Neuron (in vitro differentiated cells): ENCODE measurements around the gene TEKT5.
"Not testable (repeated sequence)": the region's sequence is repeated elsewhere in the genome, so short reads cannot be mapped to it uniquely, and the experiment has no call there.

Experiments
- H2AFZ ChIP-seq: one replicate; pipeline ENCODE4 v1.6.1; 2013; ENCODE audit warnings: low read depth, mild to moderate bottlenecking, inconsistent platforms, low read length, moderate library complexity
- H3K27me3 ChIP-seq: one replicate; pipeline ENCODE4 v1.6.1; 2013; ENCODE audit warnings: low read length; ENCODE audit not compliant: insufficient read depth
- H3K36me3 ChIP-seq: one replicate; pipeline ENCODE4 v1.6.1; 2013; ENCODE audit warnings: low read length; ENCODE audit not compliant: insufficient read depth
- H3K4me1 ChIP-seq: one replicate; pipeline ENCODE4 v1.6.1; 2013; ENCODE audit warnings: low read length; ENCODE audit not compliant: insufficient read depth
- H3K4me3 ChIP-seq: 2 replicates; pipeline ENCODE4 v1.5.1; 2013; ENCODE audit warnings: mild to moderate bottlenecking, low read length, moderate library complexity
- H3K9me3 ChIP-seq: one replicate; pipeline ENCODE4 v1.6.1; 2013; ENCODE audit warnings: low read length

TEKT5 gene

DNA sequence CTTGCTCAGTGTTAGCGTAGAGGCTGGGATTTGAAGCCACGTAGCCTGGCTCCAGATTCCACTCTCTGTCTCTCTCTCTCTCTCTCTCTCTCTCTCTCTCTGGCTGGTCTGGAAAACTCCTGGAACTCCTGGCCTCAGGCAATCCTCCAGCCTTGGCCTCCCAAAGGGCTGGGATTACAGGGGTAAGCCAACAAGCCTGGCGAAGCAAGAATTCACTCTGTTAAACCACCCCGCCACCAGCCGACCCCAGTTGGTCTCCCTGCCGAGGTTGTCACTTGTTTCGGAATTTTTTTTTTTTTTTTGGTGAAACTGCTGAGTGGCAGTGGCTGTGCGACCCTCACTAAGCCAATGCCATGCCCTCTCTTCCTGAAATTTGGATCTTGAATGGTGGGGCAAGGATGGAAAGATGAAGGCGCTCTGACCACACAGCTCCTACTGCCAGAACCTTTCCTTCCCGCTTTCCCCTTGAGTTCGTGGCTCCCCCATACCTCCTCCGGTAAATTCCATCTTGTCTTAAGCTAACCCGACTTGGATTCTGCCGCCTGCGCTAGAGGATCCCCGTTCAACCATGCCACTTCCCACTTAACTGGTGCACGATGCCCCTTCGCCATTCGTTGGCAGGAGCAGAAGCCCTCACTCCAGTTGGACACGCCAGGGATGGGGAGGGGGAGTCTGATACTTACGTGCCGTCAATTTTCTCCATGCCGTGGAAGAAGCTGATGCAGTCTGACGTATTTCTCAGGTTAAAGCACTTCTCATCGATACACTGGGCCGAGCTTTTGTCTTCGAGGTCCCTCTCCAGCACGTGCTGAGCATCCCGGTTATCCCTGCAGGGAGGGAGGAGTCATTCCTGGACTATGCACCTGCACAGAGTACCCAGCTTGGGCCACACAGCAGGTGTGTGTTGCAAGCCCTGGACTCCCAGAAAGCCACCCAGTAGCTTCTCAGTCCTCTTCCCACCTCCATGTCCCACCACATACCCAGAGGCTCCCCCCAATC, 13.1 kb downstream of the TEKT5 start:
- Histone ChIP-seq H3K4me3 (no peak overlapping the region), H2AFZ (no peak overlapping the region), H3K27me3 (no peaks in the 10 kb centered on the region), H3K36me3 (no peaks in the 10 kb centered on the region), H3K9me3 (no peaks in the 10 kb centered on the region), H3K4me1 (peaks cover 6% of the 10 kb centered on the region)

DNA sequence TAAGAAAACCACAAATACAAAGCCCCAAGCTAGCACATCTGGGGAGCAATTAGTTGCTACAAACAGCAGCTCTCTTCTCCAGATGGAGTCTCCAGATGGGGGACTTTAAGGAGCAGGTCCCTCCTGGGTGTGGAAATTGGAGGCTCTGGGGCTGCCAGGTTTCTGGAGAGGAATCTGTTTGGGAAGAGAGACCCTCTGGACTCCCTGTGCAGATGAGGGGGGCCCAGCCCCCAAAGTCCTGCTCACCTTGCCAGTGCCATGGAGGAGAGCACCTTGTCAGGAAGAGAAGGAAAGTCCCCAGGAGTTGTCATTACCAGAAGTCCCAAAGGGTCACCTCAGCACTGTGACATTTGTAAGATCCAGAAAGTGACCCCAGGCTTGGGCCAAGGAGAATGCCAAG, 14.8 kb downstream of the TEKT5 start:
- Histone ChIP-seq H3K36me3 (no peaks in the 10 kb centered on the region), H3K4me3 (no peak overlapping the region), H3K9me3 (no peaks in the 10 kb centered on the region), H3K27me3 (peaks cover 3% of the 10 kb centered on the region), H2AFZ (no peak overlapping the region), H3K4me1 (peaks cover 6% of the 10 kb centered on the region)

DNA sequence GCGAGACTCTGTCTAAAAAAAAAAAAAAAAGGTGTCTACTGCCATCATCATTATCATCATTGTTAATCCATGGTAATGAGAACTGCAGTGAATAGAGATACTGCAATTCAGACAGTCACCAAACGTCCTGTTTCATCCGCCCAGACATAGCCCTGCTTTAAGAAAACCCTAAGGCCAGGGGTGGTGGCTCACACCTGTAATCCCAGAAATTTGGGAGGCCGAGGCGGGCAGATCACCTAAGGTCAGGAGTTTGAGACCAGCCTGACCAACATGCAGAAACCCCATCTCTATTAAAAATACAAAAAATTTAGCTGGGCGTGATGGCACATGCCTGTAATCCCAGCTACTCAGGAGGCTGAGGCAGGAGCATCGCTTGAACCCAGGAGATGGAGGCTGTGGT, 15.3 kb downstream of the TEKT5 start:
- not testable (repeated sequence) for H3K4me3 ChIP-seq, H3K9me3 ChIP-seq, H3K27me3 ChIP-seq, H3K36me3 ChIP-seq, H3K4me1 ChIP-seq, H2AFZ ChIP-seq

GRCh38 chr16:10678655-10679054, 16.1 kb downstream of the TEKT5 start:
- Histone ChIP-seq H3K27me3 (peaks cover 7% of the 10 kb centered on the region), H3K4me1 (peaks cover 6% of the 10 kb centered on the region), H3K36me3 (no peaks in the 10 kb centered on the region), H3K9me3 (no peaks in the 10 kb centered on the region), H2AFZ (no peak overlapping the region), H3K4me3 (no peak overlapping the region)

DNA sequence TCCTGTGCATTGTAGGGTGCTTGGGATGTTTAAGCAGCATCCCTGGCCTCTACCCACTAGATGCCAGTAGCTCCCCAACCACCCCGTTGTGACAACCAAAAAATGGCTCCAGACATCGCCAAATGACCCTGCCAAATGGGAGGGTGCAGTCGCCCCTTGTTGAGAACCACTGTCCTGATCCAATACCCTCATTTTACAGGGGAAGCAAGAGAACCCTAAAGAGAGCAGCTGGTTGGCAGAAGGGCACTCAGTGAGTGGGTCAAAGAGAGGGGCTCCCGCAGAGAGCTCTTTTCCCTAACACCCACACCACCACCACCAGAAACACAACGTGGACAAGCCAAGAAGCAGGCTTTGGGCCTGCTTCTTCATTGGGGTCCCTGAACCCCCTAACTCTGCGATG, 18.4 kb downstream of the TEKT5 start:
- H3K4me1 ChIP-seq: peaks cover 6% of the 10 kb centered on the region
- H3K9me3 ChIP-seq: no peaks in the 10 kb centered on the region
- no peak overlapping the region for H3K4me3 ChIP-seq
- no peak overlapping the region for H2AFZ ChIP-seq
- peaks cover 7% of the 10 kb centered on the region for H3K27me3 ChIP-seq
- H3K36me3 ChIP-seq: no peaks in the 10 kb centered on the region

GRCh38 chr16:10675861-10676260, 18.9 kb downstream of the TEKT5 start:
- Histone ChIP-seq H3K4me1 (peaks cover 6% of the 10 kb centered on the region), H3K9me3 (no peaks in the 10 kb centered on the region), H3K4me3 (no peak overlapping the region), H2AFZ (no peak overlapping the region), H3K36me3 (no peaks in the 10 kb centered on the region), H3K27me3 (peaks cover 7% of the 10 kb centered on the region)

GRCh38 chr16:10675216-10675615, 19.5 kb downstream of the TEKT5 start:
- no peaks in the 10 kb centered on the region for H3K36me3 ChIP-seq
- H3K4me3 ChIP-seq: no peak overlapping the region
- H2AFZ ChIP-seq: no peak overlapping the region
- H3K4me1 ChIP-seq: peaks cover 6% of the 10 kb centered on the region
- no peaks in the 10 kb centered on the region for H3K9me3 ChIP-seq
- H3K27me3 ChIP-seq: peaks cover 7% of the 10 kb centered on the region

GRCh38 chr16:10671729-10672128, 23.0 kb downstream of the TEKT5 start:
- no peaks in the 10 kb centered on the region for H3K36me3 ChIP-seq
- H3K4me1 ChIP-seq: no peaks in the 10 kb centered on the region
- peaks cover 7% of the 10 kb centered on the region for H3K27me3 ChIP-seq
- no peak overlapping the region for H2AFZ ChIP-seq
- H3K4me3 ChIP-seq: no peak overlapping the region
- H3K9me3 ChIP-seq: no peaks in the 10 kb centered on the region

DNA sequence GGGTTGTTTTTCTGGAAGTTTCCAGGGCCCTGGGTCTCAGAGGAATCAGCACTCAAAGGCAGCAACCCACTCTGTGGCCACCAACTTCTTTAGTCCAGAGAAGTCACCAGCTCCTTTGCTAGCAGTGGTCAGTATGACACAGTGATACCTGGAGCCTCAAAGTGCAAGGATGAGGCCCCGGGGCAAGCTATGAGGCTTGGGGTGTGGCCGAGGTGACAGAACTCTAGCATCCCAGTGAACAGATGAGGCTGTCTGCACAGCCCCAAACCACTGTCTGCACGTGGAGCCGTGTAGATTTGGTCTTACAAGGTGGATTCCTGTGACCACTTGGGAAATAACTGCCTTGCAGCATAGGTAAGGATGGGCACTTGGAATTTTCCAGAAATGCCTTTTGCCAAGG, 24.9 kb downstream of the TEKT5 start:
- H3K4me3 ChIP-seq: no peak overlapping the region
- H3K9me3 ChIP-seq: no peaks in the 10 kb centered on the region
- no peaks in the 10 kb centered on the region for H3K36me3 ChIP-seq
- H3K4me1 ChIP-seq: no peaks in the 10 kb centered on the region
- no peak overlapping the region for H2AFZ ChIP-seq
- H3K27me3 ChIP-seq: peaks cover 4% of the 10 kb centered on the region

DNA sequence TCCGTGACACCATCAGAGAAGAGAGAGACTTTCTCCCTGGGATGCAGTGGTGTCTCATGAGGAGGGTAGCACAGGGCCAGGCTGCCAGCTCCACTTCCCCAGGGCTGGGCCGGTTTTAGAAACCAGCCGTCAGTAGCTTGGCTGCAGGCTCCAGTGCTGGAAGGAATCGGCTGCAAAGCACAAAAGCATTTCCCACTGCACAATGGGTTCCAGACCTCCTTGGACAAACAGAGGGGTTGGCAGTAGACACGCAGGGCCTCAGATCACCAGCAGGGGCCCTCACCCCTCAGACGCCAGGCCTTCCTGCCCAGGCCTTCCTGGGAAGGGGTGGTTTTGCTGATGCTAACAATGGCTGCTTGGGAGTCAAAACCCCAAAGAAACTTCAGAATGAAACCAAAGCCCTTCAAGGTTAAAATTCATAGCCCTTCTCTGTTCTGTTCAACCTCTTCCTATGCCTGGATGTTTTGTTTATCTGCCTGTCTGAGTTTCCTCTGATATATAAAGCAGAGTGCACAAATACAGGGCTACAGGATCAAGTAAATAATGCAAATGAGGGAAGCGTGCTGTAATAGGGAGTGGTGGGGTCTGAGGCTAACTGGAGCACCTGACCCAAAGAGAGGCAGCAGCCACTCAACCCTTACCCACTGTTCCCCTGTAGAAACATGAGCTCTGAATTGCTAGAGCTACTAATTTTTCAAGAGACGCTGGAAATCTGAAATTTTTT, 26.2 kb downstream of the TEKT5 start:
- H3K4me1 ChIP-seq: no peaks in the 10 kb centered on the region
- no peaks in the 10 kb centered on the region for H3K36me3 ChIP-seq
- no peak overlapping the region for H3K4me3 ChIP-seq
- no peaks in the 10 kb centered on the region for H3K27me3 ChIP-seq
- no peaks in the 10 kb centered on the region for H3K9me3 ChIP-seq
- H2AFZ ChIP-seq: no peak overlapping the region

DNA sequence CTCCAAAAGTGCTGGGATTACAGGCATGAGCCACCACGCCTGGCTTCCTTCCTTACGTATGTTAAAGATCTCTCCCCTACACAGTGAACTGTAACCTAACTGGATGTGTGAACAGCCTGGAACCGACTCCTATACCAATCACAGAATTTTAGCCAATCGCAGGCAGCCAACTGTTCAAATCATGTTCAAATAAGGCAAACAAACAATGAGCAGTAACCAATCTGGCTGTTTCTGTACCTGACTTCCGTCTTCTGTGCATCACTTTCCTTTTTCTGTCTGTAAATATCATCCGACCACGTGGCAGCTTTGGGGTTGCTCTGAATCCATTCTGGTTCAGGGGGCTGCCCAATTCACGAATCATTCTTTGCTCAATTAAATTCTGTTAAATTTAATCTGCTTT, 27.5 kb downstream of the TEKT5 start:
- no peaks in the 10 kb centered on the region for H3K36me3 ChIP-seq
- no peaks in the 10 kb centered on the region for H3K27me3 ChIP-seq
- no peaks in the 10 kb centered on the region for H3K9me3 ChIP-seq
- H3K4me1 ChIP-seq: no peaks in the 10 kb centered on the region
- H2AFZ ChIP-seq: no peak overlapping the region
- no peak overlapping the region for H3K4me3 ChIP-seq

DNA sequence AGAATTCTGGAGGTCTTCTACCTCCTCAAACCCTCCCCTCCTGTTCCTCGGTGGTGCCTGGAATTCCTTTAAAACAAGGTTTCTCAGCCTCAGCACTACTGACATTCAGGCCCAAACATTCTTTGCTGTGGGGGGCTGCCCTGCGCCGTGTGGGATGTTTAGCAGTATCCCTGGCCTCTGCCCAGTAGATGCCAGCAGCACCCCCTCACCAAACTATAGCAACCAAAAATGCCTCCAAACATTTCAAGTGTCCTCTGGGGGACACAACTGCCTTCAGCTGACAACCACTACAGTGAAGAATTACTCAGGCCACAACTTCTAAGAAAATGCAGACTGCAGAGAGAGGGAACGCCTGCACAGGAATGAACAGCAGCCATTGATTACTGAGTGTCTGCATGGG, 28.4 kb downstream of the TEKT5 start:
- no peaks in the 10 kb centered on the region for H3K9me3 ChIP-seq
- H3K27me3 ChIP-seq: no peaks in the 10 kb centered on the region
- H3K4me1 ChIP-seq: no peaks in the 10 kb centered on the region
- no peak overlapping the region for H2AFZ ChIP-seq
- H3K4me3 ChIP-seq: no peak overlapping the region
- H3K36me3 ChIP-seq: no peaks in the 10 kb centered on the region

DNA sequence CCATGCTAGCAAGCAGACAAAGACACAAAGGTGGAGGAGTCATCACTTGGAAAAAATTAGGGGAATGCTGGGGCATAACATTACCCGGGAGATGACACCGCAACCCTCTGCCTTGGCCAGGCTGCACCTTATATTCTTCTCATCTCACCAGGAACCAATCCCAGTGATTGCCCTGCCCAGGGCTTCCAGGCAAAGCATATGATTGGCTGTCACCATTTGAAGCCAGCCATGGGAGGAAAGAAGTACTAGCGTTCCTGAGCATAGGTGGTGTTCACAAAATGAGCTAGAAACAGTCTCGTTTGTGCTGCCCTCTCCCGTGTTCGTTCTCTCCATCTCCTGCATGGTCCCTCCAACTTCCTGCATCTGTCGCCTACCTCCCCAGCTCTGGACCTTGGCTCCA, 29.6 kb downstream of the TEKT5 start:
- no peaks in the 10 kb centered on the region for H3K27me3 ChIP-seq
- no peaks in the 10 kb centered on the region for H3K4me1 ChIP-seq
- no peaks in the 10 kb centered on the region for H3K9me3 ChIP-seq
- no peak overlapping the region for H3K4me3 ChIP-seq
- no peaks in the 10 kb centered on the region for H3K36me3 ChIP-seq
- H2AFZ ChIP-seq: no peak overlapping the region
